ENCODE data around the gene TUT1. TPM values are rescaled to one million over a fixed set of nuclear protein-coding genes. Genes with fewer than 3 reads are reported as not detected.

Gene TUT1
- total RNA-seq, 4 donors from 2014 or later, result 7.1 to 19.3 (median 8.6) TPM

GRCh38 chr11:62559204-62559603 lies 32.1 kb downstream of the TUT1 start:
- Histone ChIP-seq H3K9me3 (no peaks in the 10 kb centered on the region), H3K27me3 (no peaks in the 10 kb centered on the region), H3K4me3 (no peak overlapping the region), H3K27ac (peak overlapping the region; percentile 90 to 92), H3K4me1 (peaks cover 12 to 28% of the 10 kb centered on the region in 2 donors), H3K36me3 (no peaks in the 10 kb centered on the region)
- no peak for DNase-seq
- intact Hi-C loops (cut with DNase I; ENCODE audit: low total_unique reads), result no loop called here
- TF ChIP-seq POLR2A (IDR thresholded peaks at IDR 0.05) (no peak), CTCF (IDR thresholded peaks at IDR 0.05) (no peak)

DNA sequence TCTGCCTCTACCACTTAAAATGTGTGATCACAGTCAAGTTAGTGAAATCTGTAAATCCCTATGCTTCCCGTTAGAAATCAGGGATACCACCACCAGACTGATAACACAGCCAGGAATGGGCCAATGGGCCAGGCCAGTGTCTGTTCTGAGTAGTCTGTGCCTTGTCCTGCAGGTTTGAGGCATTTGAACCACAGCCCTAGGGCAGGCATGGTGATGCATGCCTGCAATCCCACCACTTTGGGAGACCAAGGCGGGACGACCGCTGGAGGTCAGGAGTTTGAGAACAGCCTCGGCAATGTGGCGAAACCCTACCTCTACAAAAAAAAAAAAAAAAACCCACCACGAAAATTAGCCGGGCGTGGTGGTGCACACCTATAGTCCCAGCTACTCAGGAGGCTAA lies 32.7 kb downstream of the TUT1 start:
- Histone ChIP-seq H3K4me3 (no peak overlapping the region), H3K27me3 (no peaks in the 10 kb centered on the region), H3K4me1 (peaks cover 16 to 34% of the 10 kb centered on the region in 2 donors), H3K27ac (peak overlapping the region in 1 of 2 donors; percentile 90), H3K9me3 (no peaks in the 10 kb centered on the region), H3K36me3 (no peaks in the 10 kb centered on the region)
- no peak for TF ChIP-seq CTCF (IDR thresholded peaks at IDR 0.05)
- TF ChIP-seq POLR2A (IDR thresholded peaks at IDR 0.05), result no peak
- DNase-seq, result no peak
- intact Hi-C loops (cut with DNase I; ENCODE audit: low total_unique reads), result no loop called here

- Histone ChIP-seq H3K27me3 (no peaks in the 10 kb centered on the region), H3K4me1 (peaks cover 21 to 38% of the 10 kb centered on the region in 2 donors), H3K36me3 (no peaks in the 10 kb centered on the region), H3K9me3 (no peaks in the 10 kb centered on the region), H3K27ac (peak overlapping the region; percentile 92 to 98), H3K4me3 (no peak overlapping the region)
- intact Hi-C loops (cut with DNase I; ENCODE audit: low total_unique reads), result no loop called here
- TF ChIP-seq POLR2A (IDR thresholded peaks at IDR 0.05) (no peak), CTCF (IDR thresholded peaks at IDR 0.05) (no peak)
- DNase-seq, result no peak
These were observed 34.3 kb downstream of the TUT1 start for GRCh38 chr11:62556875-62557631.

- Histone ChIP-seq H3K36me3 (no peaks in the 10 kb centered on the region), H3K9me3 (no peaks in the 10 kb centered on the region), H3K4me1 (peaks cover 29 to 44% of the 10 kb centered on the region in 2 donors), H3K27ac (peak overlapping the region; percentile 92 to 98), H3K27me3 (no peaks in the 10 kb centered on the region), H3K4me3 (no peak overlapping the region)
- no peak for TF ChIP-seq CTCF (IDR thresholded peaks at IDR 0.05)
- TF ChIP-seq POLR2A (IDR thresholded peaks at IDR 0.05), result peak; percentile 16 to 37
- intact Hi-C loops (cut with DNase I; ENCODE audit: low total_unique reads), result no loop called here
- DNase-seq, result peak; percentile 84 to 92
These were observed 35.0 kb downstream of the TUT1 start for GRCh38 chr11:62556108-62556874.
